H1 (cell line): ENCODE results near the gene MBNL2. TPM values are rescaled to one million over a fixed set of nuclear protein-coding genes. Genes with fewer than 3 reads are reported as not detected.

ENCODE experiments used
- ASH2L ChIP-seq: fragments of 200-600, 300-600 bp; sonication (generic); IDR thresholded peaks from one replicate; pipeline ENCODE4 v1.7.1; 2017; ENCODE audit warnings: low read length
- ATF2 ChIP-seq: IDR thresholded peaks from 2 replicates; pipeline ENCODE4 v1.6.1; 2012; ENCODE audit warnings: low read length, inconsistent platforms
- ATF3 ChIP-seq: IDR thresholded peaks from 2 replicates; pipeline ENCODE4 v1.6.1; 2011; ENCODE audit warnings: low read depth, mild to moderate bottlenecking, low read length; ENCODE audit not compliant: insufficient read depth
- CHD7 ChIP-seq: fragments of 300-600 bp; sonication (generic); IDR thresholded peaks from 2 replicates; pipeline ENCODE4 v1.7.1; 2012; ENCODE audit warnings: low read length, moderate library complexity, mild to moderate bottlenecking, inconsistent platforms; ENCODE audit not compliant: insufficient replicate concordance
- GTF2F1 ChIP-seq: IDR thresholded peaks from 2 replicates; pipeline ENCODE4 v1.6.1; 2012; ENCODE audit warnings: low read depth, low read length, improper control_type of control experiment, borderline replicate concordance
- HDAC2 ChIP-seq, 2 experiments: fragments of 300-600 bp in 1 of 2; sonication (generic) in 1 of 2; IDR thresholded peaks; 2 replicates each; pipeline ENCODE4 v1.6.1; 2011 to 2012; ENCODE audit warnings: low read depth in 2 of 2, low read length in 2 of 2, mild to moderate bottlenecking in 2 of 2, moderate library complexity in 2 of 2, borderline replicate concordance in 1 of 2, inconsistent platforms in 1 of 2
- POLR2AphosphoS5 ChIP-seq: IDR thresholded peaks from 2 replicates; pipeline ENCODE4 v1.6.1; 2011; ENCODE audit warnings: low read depth, low read length
- SP2 ChIP-seq: IDR thresholded peaks from 2 replicates; pipeline ENCODE4 v1.6.1; 2012; ENCODE audit warnings: mild to moderate bottlenecking, low read length, inconsistent platforms
- polyA plus RNA-seq, 7 experiments: library from polyadenylated mRNA; depleted of rRNA in 3 of 7; stranded (reverse) in 5 of 7; unstranded in 2 of 7; fragments of >200 nt in 5 of 7; fragments of 200-250 nt in 2 of 7; gene quantifications; 1 replicate in 5 of 7; 2 replicates in 1 of 7; 4 replicates in 1 of 7; pipeline versions ENCODE4 v1.2.1 to v1.2.3, GENCODE V29; 2011 to 2013; ENCODE audit warnings: missing spikeins in 2 of 7, mixed read lengths in 2 of 7
- total RNA-seq: library from RNA; stranded (reverse); fragmentation: NEBNext Ultra II Directional; extraction: Animal tissue kit (Norgen Biotek cat#: 25700); gene quantifications from 2 replicates; pipeline ENCODE4 v1.2.1, GENCODE V29; 2021

MBNL2 gene
- total and polyA plus RNA-seq, 2 of the 8 experiments (the other 6 are each of a cell fraction or from before 2014, with no cell fraction given) = 1.0 to 2.6 TPM

GRCh38 chr13:97433727-97434396 is 211.7 kb downstream of the MBNL2 start, which contains the start of gene RAP2A (continued):
- no peak for TF ChIP-seq GTF2F1
- no peak for TF ChIP-seq SP2
- no peak for TF ChIP-seq ATF3
- TF ChIP-seq ATF2 = no peak
- TF ChIP-seq HDAC2 (IDR thresholded peaks at IDR 0.05; ENCODE audit: borderline replicate concordance in 1 of 2, low read depth in 2 of 2, low read length in 2 of 2) = no peak
- peak; percentile 42; the same call in 1 of the 2 replicates for TF ChIP-seq POLR2AphosphoS5
- TF ChIP-seq CHD7 = no peak
- TF ChIP-seq ASH2L = peak; percentile 10
